GM23248 (cell line): ENCODE results near the gene COQ9.

ENCODE experiments used
- EZH2 ChIP-seq: fragments of 200-600 bp; sonication (generic); IDR thresholded peaks from 2 replicates; pipeline ENCODE4 v1.6.1; 2018; ENCODE audit warnings: antibody characterized with exemption, mild to moderate bottlenecking; ENCODE audit not compliant: insufficient read depth, poor library complexity, severe bottlenecking
- EZH2phosphoT487 ChIP-seq: fragments of 200-600 bp; sonication (generic); IDR thresholded peaks from 2 replicates; pipeline ENCODE4 v1.6.1; 2018; ENCODE audit warnings: antibody characterized with exemption, moderate library complexity, mild to moderate bottlenecking, low read depth; ENCODE audit not compliant: insufficient read depth

- no peak for TF ChIP-seq EZH2phosphoT487
- TF ChIP-seq EZH2, result no peak
These were observed 27.8 kb upstream of the COQ9 start for GRCh38 chr16:57419506-57419905.
